HG03571 (cell line): ENCODE measurements around the gene HSPBAP1.
"Not testable (repeated sequence)": the region's sequence is repeated elsewhere in the genome, so short reads cannot be mapped to it uniquely, and the experiment has no call there.

Experiments used
- ATAC-seq: cut with Tn5 transposase; IDR thresholded peaks from one replicate; pipeline ENCODE4 v1.9.1; 2021; ENCODE audit not compliant: unreplicated experiment

The HSPBAP1 gene

DNA sequence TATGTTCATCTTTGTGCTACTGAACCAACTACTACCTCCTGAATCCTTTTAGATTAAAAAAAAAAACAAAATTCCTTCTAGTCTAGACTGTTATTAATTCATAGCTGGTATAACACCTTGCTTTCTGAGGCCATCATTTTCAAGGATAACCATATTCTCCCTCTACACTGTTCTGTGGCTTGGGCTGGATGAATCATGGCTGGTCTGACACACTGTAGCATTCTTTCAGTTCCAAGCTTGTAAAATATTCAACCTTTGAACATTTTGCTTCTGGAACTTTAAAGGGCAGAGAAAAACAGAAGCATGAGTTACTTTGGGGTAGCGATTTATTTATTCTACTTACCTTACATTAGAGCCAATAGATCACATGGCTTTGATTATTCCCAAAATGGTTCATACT lies 7.6 kb downstream of the HSPBAP1 start:
- no peak for ATAC-seq

DNA sequence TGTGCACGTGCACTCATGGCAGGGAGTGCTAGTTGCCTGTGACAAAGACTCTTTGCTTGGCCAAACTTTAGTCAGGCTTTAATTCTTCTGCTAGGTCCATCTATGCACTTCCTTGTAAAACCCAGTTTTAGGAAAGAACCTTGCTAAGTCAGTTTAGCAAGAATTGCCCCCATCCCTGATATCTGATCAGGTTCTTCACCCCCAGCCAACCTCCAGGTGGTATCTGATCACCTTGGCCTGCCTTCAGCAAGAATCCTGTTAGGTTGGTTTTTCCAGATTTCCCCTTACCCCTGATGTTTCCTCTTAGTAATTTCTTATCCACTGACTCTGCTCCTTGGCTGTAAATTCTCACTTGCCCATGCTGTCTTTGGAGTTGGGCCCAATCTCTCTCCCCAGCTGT lies 8.4 kb downstream of the HSPBAP1 start:
- no peak for ATAC-seq

DNA sequence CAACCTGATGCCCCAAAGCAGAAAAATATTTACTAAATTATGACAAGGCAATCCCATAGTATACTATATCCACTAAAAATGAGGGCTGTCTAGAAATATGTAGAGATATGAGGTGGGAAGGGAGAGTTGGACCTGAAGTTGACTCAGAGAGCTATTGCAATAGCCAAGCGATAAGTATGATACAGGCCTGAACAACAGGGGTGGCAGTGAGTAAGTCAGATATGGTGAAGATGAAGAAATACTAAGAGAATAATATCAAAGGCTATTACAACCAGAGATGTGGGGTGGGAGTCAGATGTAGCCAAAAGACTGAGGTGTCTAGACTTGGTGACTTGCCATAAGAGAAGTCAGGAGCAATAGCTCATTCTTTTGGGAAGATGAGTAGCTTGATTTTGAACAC lies 9.2 kb downstream of the HSPBAP1 start:
- ATAC-seq, result no peak

DNA sequence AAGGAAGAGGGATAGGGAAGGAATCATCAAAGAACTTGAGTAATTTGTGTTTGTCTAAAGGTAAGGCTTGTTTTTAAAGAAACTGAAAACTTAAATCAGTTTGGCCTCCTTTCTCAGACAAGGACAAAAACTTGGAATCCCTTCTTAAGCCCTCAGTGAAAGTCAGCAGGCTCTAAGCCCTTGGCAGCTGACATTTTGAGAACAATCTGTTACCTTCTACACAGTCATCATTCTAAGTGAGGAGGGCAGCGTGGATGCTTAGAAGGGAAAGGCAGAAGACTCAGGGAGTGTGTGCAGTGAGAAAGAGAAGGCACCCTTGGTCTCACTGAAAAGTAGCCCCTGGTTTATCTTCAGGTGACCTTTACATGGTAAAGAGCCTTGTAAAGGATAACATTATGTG lies 10.8 kb downstream of the HSPBAP1 start:
- no peak for ATAC-seq

DNA sequence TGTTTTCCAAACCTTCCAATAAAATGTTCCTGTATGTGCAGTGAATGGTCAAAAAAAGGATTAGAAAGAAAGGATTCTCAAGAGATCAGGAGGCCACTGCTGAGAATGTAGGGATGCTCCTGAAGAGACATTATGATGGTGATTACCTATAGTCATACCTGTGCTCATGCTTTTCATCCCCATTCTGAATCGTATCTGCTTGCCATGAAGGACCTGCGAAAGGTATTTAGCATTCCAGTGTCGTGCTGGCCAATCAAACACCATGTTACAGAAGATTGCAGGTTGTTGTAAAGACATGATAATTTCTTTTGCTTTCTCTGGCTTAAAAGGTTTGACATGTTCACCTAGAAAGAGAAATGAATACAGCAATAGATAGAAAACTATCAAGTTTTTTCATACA lies 16.1 kb downstream of the HSPBAP1 start:
- ATAC-seq, result no peak

DNA sequence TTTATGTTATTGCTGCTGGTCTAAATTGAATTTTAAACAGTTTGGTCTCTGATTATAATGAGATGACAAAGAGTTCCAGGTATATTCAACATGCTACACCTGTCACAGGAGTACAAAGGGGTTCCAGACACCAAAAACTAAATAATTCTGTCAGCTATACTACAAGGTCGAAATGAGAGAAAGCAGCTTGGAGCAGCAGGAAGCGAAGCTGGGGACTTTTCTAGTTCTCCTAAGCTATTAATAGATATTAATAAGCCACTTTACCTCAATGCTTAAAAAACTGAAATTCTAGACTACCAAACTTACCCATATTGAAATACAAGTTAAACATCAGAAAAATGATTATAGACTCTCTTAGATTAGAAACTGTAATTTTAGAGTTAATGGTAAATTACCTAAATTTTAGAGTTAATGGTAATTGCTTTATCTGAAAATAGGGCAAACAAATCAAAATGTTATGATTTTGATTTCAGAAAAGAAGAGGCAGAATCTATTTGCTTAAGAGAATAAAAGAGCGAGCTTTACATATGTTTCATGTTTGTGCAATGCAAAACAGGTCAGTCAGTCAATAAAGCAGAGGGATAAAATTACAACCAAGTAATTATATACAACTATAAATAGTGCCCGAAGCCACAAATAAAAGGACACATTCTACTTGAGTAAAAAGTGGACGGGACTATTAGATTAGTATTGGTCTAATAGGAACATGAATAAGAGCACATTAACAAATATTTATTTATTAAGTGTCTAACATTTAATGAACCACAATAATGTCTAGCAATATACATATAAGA lies 16.8 kb downstream of the HSPBAP1 start:
- ATAC-seq, result no peak

DNA sequence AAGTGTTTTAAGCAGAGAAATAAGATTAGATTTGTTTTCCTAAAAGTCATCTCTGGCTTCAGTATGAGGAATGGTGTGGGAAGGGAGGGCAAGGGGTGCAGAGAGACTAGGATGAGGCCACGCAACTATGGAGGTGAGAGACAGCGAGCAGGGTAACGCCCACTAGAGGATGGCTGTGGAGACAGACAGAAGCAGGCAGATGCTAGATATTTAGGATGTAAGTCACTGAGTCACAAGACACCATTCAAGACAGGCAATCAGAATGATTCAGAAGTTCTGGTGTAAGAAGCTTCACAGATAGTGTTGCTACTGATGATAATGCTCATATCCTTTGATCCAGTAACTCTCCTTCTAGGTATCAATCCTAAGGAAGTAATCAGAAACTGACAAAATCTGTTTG lies 19.1 kb downstream of the HSPBAP1 start:
- no peak for ATAC-seq

DNA sequence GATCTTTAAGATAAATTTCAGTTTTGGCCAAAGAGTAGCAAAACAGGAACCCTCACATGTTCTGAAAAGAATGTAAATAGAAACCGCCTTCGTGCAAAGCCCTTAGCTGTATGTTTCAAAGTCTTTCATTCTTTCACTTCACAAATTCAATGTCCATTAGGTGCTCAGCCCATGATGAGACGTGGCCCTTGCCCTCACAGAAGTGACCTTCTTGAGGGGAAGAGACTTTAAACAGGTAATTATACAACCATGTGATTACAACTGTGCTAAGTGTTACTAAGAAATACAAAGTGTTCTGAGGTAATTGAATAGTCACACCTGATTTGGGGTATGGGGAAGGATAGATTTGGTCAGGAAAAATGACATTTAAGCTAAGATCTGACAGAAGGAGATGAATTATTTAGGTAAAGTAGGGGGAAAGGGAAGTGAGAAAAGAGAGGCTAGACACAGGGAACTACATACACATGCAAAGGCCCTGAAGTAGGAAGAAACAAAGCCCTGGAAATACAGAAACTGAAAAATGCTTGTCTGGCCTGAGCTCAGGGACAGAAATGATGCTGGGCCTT lies 19.6 kb downstream of the HSPBAP1 start:
- no peak for ATAC-seq

DNA sequence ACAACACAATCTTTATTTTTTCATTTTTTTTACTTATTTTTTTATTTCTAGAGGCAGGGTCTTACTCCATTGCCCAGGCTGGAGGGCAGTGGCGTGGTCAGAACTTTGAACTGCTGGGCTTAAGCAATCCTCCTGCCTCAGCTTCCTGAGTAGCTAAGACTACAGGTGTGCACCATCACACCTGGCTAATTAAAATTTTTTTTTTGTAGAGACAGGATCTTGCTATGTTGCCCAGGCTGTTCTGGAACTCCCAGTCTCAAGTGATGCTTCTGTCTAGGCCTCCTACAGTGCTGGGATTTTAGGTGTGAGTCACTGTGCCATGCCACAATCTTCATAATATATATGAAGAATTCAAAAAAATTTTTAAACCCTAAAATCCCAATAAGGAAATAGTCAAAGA lies 20.8 kb downstream of the HSPBAP1 start:
- ATAC-seq, result no peak

DNA sequence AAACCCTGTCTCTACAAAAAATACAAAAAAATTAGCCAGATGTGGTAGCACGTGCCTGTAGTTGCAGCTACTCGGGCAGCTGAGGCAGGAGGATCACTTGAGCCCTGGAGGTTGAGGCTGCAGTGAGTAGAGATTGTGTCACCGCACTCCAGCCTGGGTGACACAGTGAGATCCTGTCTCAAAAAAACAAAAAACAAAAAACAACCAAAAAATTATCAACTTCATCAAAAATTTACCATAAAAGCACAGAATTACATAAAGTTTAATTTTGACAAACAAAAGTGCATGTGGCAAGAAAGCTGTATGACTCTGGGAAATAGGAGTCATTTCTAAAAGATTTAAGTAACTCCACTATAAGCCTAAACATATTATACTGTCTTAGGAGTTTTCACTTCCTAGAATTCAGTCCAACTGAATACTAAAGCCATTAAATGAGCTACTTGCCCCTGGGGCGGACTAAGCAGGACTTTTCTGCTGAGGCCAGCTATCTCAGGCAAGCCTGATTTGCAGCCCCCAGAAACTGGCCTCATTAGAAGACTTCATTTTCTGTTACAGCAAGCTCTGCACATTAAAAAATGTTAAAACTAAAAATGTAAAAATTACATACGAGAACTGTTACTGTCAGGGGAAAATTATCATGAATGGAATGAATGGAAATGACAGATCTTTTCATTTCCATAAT lies 23.0 kb downstream of the HSPBAP1 start:
- no peak for ATAC-seq

DNA sequence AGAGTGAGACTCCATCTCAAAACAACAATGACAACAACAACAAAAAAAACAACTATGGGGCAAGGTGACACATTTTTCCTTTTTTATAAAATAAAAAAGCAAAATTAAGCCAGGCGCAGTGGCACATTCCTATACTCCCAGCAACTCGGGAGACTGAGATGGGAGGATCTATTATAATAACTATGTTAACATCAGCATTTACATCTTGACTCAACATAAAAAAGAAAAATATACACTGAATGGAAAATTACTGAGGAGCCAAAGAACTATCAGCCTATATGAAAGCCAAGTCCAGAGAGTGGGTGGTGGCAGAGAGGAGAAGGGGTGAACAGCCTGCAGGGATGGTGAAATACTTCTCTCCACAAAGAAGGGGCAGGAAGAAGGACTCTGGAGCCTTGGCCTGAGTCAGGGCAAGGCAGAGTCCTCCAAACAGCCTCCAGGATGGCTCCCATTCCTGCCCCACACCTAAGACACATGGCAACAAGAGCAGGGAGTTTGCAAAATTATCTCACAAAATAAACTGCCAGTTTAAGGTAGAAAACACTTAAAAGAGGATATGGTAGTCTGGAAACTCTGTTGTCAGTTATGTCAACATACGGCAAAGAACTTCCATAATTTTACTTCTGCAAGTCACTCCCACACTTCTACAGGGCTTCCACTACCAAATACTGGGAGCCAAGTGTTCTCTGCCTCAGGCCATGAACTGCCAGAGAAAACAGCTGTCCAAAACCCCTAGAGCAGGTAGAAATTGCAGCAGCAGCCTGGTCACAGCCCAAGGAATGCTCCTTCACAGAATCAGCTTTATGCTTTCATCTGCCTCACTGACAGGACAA lies 25.9 kb downstream of the HSPBAP1 start:
- no peak for ATAC-seq

DNA sequence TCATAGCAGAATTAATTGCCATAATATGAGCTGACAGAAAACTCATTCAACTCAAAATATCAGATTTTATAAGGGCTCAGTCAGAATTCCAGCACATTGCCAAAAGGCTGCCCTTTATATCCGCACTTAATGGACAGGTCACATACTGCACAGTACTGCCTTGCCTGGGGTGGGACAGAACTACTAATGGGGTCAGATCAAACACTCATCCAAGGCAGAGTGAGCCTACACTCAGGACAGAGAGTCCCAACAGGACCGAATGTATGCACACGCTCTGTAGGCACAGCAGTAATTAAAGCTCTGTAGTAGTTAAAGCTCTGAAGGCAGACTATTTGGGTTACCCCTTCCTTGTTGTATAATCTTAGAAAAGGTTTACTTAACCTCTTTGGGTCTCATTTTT lies 27.2 kb downstream of the HSPBAP1 start:
- no peak for ATAC-seq

DNA sequence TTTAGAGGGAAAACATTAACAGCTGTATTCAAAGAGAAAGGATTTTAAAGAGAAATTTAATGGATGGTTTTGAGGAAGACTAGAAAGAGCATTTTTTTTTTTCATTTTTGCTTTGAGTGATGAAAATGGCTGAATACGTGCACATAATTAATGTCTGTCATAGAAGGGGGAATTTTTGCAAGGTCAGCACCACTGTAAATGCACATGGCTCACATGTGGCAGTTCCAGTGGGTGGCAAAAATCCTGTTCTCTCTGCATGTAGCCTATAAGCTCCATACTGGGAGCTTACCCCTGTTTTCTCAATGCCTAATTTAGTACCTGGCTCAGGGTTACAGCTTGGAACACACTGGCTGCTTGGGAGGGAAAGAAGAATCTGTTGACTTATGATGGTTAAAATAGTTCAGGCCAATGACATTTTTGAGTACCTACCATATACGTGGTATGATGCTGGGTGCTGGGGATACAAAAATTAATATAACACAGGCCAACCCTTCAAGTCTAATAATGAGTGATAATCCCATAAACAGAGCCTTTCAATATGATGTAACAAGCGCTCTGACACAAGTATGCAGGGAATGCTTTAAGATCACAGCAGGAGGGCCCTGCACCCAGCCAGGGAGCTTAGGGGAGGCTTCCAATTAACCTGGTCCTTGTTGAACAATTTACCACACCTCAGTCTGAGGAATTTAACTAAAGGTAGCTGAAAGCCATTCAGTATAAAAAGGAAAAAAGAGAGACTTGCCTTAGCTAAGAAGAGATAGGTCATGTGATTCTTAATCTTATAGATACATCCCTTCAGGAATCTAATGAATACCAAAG lies 33.0 kb downstream of the HSPBAP1 start:
- no peak for ATAC-seq

DNA sequence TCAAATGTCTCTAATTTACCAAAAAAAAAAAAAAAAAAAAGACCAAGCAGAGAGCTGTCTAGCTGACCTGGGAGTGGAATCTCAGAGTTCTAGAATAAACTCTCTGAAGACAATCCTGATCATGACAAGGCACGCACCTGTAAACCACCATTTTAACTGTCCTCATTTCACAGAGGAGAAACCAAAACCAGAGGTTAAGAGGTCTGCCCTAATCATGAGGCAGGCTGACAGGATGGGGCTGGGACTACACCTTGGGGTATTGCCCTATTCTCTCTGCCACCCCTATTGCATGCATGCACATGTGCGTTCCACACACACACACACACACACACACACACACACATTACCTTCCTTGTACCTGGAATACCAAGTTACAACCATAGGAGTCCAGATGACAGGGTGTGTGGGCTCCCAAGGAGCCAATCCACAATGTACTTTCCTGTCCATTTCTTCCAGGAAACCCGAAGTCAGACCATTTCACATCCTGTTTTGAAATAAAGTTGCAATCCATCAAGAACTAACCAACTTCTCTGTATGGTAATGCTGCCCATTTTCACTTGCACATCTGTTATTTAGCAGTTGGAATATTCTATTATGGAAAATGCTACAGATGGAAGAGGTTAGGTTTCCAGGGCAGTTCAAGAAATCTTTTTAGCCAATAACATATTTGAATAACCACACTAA lies 34.6 kb downstream of the HSPBAP1 start:
- ATAC-seq, result no peak

DNA sequence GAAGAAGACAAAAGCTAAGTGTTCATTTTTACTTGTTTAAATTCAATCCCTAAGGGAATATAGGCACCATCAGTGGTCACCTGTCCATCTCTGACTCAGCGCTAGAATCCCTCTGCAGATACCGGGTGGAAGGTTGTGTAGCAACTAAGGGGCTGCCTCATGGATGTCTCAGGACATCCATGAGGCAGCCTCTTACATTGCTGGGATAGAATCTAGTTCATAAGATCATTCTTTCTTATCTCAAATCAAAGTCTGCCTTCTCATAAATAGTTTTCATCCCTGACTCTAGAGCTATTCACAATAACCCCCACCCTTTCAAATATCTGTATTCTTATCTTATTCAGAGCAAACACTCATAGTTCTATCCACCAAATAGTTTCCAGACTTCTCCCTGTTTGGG lies 38.1 kb downstream of the HSPBAP1 start:
- ATAC-seq, result no peak

DNA sequence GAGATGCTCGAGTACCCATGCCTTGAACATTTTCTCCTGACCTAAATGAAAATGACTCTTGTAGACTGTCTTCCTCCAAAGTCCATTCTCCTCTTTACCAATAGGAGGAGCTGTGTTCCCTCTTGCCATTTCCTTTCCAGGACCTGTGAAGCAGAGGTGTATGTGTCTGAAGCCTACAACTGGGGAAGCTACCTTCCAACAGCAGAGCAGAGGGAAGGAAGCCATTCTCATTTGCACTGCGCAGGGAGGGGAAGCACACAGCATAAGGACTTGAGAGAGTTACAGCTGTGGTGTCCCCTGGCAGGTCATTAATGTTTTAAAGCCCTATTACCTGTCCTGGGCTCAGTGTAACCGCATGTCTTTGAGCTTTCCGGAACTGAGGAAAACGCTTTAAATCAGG lies 38.7 kb downstream of the HSPBAP1 start:
- ATAC-seq, result no peak

DNA sequence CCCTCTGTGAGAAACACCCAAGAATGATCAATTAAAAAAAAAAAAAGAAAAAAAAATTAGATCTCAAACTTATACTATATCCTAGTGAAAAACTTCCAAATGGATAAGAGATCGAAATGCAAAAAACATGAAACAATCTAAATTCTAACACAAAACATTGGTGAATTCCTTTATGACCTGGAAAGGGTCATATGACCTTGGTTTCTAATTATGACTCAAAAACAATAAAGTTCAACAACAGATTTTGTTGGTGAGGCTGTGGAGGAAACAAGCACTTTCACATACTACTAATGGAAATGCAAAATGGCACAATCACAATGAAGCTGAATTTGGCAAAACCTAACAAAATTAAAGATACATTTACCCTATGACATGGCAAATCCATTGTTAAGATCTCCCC lies 45.3 kb downstream of the HSPBAP1 start:
- ATAC-seq, result no peak

DNA sequence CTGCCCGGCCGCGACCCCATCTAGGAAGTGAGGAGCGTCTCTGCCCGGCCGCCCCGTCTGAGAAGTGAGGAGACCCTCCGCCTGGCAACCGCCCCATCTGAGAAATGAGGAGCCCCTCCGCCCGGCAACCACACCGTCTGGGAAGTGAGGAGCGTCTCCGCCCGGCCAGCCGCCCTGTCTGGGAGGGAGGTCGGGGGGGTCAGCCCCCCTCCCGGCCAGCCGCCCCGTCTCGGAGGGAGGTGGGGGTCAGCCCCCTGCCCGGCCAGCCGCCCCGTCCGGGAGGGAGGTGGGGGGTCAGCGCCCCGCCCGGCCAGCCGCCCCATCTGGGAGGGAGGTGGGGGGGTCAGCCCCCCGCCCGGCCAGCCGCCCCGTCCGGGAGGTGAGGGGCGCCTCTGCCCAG lies 46.3 kb downstream of the HSPBAP1 start:
- not testable (repeated sequence) for ATAC-seq

DNA sequence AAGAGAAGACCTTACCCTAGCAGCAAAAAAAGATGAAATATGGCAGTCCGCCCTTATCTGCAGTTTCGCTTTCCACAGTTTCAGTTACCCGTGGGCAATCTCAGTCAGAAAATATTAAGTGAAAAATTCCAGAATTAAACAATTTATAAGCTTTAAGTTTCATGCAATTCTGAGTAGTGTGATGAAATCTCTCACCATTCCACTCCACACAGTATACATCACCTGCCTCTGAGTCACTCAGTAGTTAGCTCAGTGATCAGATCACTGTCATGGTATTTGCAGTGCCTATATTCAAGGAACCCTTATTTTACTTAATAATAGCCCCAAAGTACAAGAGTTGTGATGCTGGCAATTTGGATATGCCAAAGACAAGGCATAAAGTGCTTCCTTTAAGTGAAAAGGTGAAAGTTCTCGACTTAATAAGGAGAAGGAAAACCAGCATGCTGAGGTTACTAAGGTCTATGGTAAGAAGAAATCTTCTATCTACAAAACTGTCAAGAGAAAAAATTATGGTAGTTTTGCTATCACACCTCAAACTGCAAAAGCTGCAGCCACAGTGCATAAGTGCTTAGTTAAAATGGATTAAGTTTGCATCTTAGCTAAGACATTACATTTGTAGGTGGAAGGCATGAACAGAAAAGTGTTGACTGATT lies 48.1 kb downstream of the HSPBAP1 start:
- no peak for ATAC-seq
